Neural cell (in vitro differentiated cells): Measurements from ENCODE around the gene BHLHA15.

Experiments
- CTCF ChIP-seq: fragments of 450-650 bp; IDR thresholded peaks from 2 replicates; pipeline ENCODE4 v1.5.1; 2014; ENCODE audit warnings: antibody characterized with exemption, mild to moderate bottlenecking, moderate library complexity; ENCODE audit not compliant: poor library complexity, severe bottlenecking
- EZH2 ChIP-seq: fragments of 200-600, 300-800 bp; shearing (Covaris generic), sonication (generic); IDR thresholded peaks from 2 replicates; pipeline ENCODE4 v1.6.1; 2014; ENCODE audit warnings: antibody characterized with exemption, low read length, borderline replicate concordance, mild to moderate bottlenecking; ENCODE audit not compliant: insufficient read depth, poor library complexity, severe bottlenecking
- RAD21 ChIP-seq: fragments of 450-650 bp; conservative IDR thresholded peaks from 2 replicates; pipeline ENCODE4 v1.6.1; 2014; ENCODE audit warnings: antibody characterized with exemption, mild to moderate bottlenecking, moderate library complexity
- TAF1 ChIP-seq: IDR thresholded peaks from 2 replicates; pipeline ENCODE4 v1.6.1; 2012; ENCODE audit warnings: low read depth
- TF ChIP-seq, protein P1 (sequence below): IDR thresholded peaks from 2 replicates; pipeline ENCODE4 v1.6.1; 2012; ENCODE audit warnings: borderline replicate concordance

GRCh38 chr7:98256431-98256830 lies 45.2 kb downstream of the BHLHA15 start:
- TF ChIP-seq, protein P1, sequence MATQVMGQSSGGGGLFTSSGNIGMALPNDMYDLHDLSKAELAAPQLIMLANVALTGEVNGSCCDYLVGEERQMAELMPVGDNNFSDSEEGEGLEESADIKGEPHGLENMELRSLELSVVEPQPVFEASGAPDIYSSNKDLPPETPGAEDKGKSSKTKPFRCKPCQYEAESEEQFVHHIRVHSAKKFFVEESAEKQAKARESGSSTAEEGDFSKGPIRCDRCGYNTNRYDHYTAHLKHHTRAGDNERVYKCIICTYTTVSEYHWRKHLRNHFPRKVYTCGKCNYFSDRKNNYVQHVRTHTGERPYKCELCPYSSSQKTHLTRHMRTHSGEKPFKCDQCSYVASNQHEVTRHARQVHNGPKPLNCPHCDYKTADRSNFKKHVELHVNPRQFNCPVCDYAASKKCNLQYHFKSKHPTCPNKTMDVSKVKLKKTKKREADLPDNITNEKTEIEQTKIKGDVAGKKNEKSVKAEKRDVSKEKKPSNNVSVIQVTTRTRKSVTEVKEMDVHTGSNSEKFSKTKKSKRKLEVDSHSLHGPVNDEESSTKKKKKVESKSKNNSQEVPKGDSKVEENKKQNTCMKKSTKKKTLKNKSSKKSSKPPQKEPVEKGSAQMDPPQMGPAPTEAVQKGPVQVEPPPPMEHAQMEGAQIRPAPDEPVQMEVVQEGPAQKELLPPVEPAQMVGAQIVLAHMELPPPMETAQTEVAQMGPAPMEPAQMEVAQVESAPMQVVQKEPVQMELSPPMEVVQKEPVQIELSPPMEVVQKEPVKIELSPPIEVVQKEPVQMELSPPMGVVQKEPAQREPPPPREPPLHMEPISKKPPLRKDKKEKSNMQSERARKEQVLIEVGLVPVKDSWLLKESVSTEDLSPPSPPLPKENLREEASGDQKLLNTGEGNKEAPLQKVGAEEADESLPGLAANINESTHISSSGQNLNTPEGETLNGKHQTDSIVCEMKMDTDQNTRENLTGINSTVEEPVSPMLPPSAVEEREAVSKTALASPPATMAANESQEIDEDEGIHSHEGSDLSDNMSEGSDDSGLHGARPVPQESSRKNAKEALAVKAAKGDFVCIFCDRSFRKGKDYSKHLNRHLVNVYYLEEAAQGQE, result no peak
- no peak for TF ChIP-seq CTCF
- no peak for TF ChIP-seq EZH2
- TF ChIP-seq TAF1, result no peak
- TF ChIP-seq RAD21, result no peak
